HG03196 (cell line): ENCODE results near the gene AOAH.
"Not testable (repeated sequence)": the region's sequence is repeated elsewhere in the genome, so short reads cannot be mapped to it uniquely, and the experiment has no call there.

ENCODE experiments used
- ATAC-seq: cut with Tn5 transposase; IDR thresholded peaks from one replicate; pipeline ENCODE4 v1.9.1; 2021; ENCODE audit not compliant: unreplicated experiment

The AOAH gene

GRCh38 chr7:36478745-36479144, 245.5 kb downstream of the AOAH start:
- ATAC-seq: no peak

GRCh38 chr7:36475381-36475780, 248.9 kb downstream of the AOAH start:
- no peak for ATAC-seq

GRCh38 chr7:36475011-36475342, 249.3 kb downstream of the AOAH start:
- no peak for ATAC-seq

GRCh38 chr7:36474283-36475010, 249.8 kb downstream of the AOAH start:
- no peak for ATAC-seq

- ATAC-seq: no peak
Observed at GRCh38 chr7:36473454-36474282, 250.6 kb downstream of the AOAH start.

- ATAC-seq: no peak
Observed at GRCh38 chr7:36472141-36472729, 252.1 kb downstream of the AOAH start.

- ATAC-seq: no peak
Observed at GRCh38 chr7:36469236-36469635, 255.1 kb downstream of the AOAH start.

GRCh38 chr7:36468370-36469101, 255.8 kb downstream of the AOAH start:
- ATAC-seq: no peak

- not testable (repeated sequence) for ATAC-seq
Observed at GRCh38 chr7:36466001-36466400, 258.3 kb downstream of the AOAH start.

GRCh38 chr7:36464271-36464670, 260.0 kb downstream of the AOAH start:
- ATAC-seq: no peak
